Measurements from ENCODE around the gene FOXD1.

DNA sequence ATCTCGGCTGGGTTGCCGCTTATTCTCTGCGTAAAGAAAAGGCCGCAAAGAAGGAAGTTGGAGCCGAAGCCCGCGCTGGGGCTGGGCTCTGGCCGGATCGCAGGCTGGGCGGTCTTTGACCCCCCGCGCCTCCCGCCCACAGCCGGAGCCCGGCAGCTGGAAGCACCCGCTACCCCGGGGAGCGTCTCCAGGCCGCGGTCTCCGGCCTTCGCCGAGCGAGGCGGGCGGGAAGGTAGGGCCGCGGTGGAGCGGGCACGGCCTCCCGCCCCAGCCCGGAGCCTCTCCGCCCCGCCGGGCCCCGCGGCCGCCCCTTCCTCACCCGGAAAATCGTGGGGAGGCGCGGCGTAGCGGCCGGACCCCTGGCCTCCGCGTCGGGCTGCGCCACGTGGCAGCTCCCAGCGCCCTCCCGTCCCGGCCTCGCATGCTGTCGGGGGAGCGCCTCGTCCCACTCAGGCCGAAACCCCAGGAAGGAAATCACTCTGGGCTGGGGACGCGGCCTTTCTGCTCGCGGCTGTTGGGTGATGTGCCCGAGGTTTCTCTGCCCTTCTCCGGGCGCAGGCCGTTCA is 12.0 kb downstream of the FOXD1 start:
- TF ChIP-seq, protein P1, sequence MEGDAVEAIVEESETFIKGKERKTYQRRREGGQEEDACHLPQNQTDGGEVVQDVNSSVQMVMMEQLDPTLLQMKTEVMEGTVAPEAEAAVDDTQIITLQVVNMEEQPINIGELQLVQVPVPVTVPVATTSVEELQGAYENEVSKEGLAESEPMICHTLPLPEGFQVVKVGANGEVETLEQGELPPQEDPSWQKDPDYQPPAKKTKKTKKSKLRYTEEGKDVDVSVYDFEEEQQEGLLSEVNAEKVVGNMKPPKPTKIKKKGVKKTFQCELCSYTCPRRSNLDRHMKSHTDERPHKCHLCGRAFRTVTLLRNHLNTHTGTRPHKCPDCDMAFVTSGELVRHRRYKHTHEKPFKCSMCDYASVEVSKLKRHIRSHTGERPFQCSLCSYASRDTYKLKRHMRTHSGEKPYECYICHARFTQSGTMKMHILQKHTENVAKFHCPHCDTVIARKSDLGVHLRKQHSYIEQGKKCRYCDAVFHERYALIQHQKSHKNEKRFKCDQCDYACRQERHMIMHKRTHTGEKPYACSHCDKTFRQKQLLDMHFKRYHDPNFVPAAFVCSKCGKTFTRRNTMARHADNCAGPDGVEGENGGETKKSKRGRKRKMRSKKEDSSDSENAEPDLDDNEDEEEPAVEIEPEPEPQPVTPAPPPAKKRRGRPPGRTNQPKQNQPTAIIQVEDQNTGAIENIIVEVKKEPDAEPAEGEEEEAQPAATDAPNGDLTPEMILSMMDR (IDR thresholded peaks at IDR 0.05), result no peak
- TF ChIP-seq POLR2A (IDR thresholded peaks at IDR 0.05), result no peak
